Kidney tubule cell (primary cell): ENCODE measurements around the gene GRM3.

Experiments used
- DNase-seq: peaks from one replicate; pipeline ENCODE4 v3.0.0-alpha.2; 2018; ENCODE audit warnings: low spot score

Gene GRM3

GRCh38 chr7:86786376-86786775, 142.7 kb downstream of the GRM3 start:
- DNase-seq, result no peak

DNA sequence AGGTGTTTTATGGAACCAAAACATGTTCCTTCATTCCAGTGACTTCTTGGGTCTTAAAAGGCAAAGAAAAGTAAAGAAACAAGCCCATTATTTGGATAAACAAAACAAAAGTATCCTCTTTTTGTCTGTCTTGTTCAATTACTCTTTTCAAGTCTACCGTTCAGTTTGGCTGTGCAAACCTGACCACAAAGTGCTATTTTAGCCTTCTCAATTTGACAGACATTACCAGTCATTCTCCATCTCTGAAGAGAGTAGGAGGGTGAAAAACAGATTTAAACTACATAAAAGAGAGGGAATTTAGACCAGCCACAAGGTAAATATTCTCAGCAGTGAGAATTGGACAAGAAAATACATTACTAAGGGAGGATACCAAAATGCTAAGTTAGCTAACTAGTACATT, 145.2 kb downstream of the GRM3 start:
- no peak for DNase-seq

DNA sequence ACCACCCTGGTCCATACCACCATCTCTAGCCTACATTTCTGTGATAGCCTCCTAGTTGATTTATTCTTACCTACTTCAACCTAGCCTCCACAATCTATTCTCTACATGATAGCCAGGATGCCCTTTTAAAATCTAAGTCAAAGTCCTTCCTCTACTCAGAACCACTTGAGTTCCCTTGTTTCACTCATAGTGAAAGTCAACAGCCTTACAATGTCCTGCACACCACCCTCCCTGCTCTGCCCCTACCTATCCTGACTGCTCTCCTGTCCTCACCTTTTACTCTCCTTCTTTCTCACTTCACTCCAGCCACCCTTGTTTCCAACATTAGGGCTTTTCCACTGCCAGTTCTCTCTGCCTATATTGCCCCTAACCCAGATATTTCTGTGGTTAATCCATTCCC, 146.7 kb downstream of the GRM3 start:
- DNase-seq, result no peak

DNA sequence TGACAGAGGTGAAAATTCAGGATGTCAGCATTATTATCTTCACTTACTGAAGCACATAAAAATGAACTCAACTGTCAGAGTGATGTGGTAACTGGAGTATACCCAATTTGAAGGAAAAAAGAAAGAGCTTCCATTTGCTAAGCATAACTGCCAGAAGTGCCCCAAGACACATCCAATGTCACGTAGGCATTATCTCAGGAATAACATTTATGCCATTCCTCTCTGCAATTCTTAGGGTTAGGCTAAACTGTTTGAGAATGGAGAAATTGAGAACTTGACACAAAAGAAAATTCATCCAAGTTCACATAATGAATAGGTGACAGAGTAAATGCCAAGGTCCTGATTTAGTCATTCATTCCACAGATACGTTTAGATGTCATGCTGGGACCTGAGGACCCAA, 148.6 kb downstream of the GRM3 start:
- no peak for DNase-seq

DNA sequence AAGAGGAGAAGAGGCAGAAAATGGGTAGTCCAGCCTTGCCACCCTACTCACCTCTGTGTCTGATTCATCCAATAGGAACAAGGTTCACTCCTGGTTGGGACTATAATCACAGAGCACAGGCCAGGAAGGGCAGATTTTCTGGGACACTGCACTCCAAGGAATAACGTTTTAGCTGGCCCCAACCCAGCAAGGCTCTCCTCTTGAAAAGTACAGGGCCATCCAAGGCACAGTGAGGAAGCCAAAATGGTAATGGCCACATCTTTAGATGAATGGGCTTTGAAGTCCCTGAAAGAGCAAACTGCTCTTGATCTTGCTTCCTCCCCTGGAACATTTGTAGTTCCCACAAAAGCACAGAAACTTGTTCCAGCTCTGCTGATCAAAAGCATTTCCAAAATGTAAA, 149.4 kb downstream of the GRM3 start:
- DNase-seq, result no peak

DNA sequence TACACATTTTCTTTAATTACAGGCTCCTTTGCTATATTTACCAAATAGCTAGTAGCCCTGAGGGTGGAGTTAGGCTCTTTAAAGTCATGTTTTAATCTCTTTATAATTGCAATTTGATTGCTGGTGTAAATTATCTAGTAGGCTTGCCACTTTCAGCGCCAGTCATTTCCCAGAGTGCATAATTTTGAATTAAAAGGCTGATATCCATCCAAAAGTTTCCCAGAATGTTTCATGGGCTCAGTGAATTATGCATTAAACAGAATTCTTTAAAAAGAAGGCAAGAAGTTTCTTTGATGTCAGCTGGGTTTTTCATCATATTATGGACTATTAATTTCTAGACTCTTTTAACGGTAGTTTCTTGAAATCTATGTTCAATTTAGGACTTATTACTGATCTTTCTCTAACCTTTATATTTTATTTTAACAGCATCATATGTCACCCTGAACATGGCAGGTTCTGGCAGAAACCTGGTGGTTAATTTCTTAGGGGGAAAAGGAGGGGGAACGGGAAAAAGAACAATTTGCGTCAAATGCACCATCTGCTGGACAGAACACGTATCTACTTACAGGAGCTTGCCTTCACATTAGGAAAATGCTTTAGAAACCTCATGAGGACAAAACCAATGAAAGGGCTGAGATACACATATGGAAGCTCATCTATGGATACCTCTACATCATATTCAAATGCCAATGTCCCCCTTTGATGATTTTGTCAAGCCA, 171.1 kb downstream of the GRM3 start:
- peak; percentile 14 for DNase-seq

DNA sequence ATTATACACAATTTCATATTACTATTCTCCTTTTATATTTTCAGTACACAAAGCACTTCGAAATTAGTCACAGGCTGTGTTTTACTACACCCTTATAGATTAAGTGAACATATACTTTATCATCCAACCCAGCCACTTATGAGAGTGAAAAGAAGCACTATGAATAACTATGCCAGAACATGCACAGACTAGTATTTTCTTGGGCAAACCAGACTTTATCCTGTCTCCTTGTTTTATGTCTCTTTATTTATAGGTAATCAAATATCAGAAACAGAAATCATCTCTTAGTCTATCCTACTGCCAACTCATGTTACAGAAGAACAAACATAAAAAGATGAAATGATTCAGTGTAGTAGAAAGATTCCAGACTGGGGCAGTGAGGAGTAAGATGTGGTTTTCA, 171.8 kb downstream of the GRM3 start:
- DNase-seq, result no peak

DNA sequence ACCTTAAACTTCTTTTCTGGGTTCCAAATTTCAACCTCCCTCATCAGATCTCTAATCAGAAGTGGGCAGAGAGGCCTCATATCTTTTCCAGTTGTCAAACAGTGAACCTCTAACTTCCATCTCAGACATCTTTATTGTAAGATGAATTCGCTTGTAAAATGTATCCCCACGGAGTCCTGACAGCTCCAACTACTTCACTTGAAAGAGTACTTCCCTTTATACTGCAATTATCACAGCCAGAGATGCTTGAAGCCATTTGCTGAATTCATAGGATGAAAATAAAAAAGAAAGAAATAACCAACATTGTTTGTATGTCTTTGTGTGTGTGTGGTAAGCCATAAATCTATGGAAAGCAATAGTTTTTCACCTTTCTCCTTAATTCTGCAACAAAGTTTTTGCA, 175.2 kb downstream of the GRM3 start:
- DNase-seq, result no peak

DNA sequence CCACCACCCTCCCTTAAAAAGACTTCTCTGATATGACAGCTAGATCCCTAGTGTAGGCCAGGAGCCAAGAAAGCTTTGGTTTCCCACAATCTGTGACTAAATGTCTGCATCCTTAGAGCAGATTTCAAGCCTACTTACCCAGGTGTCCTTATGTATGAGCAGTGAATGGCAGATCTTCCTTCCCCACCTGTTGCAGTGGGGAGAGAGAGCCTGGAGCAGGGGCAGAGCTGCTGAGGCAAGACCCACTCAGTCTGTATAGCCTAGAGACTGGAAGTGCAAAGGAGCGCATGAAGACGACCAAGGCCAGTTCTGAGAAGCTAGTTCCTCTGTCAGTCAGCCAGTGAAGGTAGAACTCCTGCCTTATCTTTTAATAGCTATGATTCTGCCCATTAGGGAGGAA, 180.1 kb downstream of the GRM3 start:
- DNase-seq, result no peak

- DNase-seq, result no peak
These were observed 181.6 kb downstream of the GRM3 start for GRCh38 chr7:86825264-86825663.

- no peak for DNase-seq
These were observed 183.2 kb downstream of the GRM3 start for GRCh38 chr7:86826948-86827347.

GRCh38 chr7:86833360-86833759, 189.7 kb downstream of the GRM3 start:
- no peak for DNase-seq

DNA sequence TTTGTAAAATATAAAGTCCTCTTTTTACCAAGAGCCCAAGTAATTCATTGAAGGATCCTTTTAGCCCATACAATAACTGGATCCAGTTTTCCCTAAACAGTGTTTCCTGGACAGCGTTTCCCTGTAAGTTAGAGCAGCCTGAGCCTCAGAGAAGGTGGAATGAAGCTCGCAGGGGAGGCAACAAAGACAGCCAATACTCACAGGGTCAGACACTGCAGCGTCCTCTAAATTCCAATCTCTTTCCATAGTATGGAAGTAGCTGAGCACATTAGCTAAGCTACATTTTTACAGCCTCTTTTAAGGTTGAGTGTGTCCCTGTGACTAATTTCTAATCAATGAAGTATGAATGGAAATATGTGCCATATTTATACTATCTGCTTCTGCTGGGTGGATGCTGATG, 193.5 kb downstream of the GRM3 start:
- DNase-seq, result no peak

DNA sequence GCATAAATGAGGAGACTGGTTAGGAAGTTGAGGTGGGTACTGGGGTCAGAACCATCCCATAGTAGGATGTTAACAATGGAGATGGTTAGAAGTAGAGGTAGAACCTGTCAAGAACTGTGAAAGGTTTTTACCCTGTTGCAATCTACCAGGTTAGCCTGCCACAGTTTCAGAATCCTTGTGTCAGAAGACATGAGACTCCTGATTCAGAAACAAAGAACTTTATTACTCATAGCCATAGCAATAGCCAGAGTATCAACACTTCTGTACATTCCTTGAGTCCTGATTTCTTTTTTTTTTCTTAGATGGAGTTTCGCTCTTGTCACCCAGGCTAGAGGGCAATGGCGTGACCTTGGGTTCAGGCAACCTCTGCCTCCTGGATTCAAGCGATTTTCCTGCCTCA, 200.9 kb downstream of the GRM3 start:
- no peak for DNase-seq

DNA sequence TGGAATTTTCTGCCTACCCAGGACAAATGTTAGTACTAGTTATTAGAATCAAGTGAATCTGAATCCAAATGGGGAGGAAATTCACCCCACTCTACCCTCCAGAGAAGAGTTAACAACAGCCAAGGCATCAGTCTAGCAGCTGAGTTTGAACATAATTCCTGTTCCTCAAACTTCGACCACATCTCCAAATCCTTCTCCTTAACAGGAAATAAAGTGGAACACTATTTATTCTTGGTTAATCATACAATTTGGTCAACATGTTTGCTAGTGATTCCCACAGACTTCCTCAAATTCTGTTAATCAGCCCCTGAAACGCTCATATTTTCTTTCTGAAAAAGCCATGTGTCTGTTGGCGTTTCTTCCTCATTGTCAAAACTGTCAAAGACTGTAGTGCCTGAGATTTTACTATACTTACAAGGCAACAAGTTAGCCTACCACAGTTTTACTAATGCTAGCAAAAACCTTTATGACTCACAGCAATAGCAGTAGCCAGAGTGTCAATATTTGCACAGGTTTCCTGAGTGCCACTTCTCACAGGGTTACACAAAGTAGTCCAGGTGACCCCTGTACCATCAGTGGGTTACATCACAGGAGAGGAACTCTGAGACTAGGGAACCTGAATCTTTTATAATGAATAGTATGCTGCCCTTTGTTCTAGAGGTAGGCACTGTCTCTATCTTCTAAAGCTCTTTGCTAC, 202.9 kb downstream of the GRM3 start:
- DNase-seq, result peak; percentile 62

- DNase-seq, result peak; percentile 25
These were observed 204.5 kb downstream of the GRM3 start for GRCh38 chr7:86848226-86848625.

- DNase-seq, result no peak
These were observed 207.9 kb downstream of the GRM3 start for GRCh38 chr7:86851566-86851965.

GRCh38 chr7:86863452-86863851, 219.7 kb downstream of the GRM3 start:
- no peak for DNase-seq

- no peak for DNase-seq
These were observed 223.6 kb downstream of the GRM3 start for GRCh38 chr7:86867163-86867762.

GRCh38 chr7:86876146-86876545, 232.4 kb downstream of the GRM3 start:
- DNase-seq, result no peak

- no peak for DNase-seq
These were observed 240.4 kb downstream of the GRM3 start for GRCh38 chr7:86884152-86884551.

DNA sequence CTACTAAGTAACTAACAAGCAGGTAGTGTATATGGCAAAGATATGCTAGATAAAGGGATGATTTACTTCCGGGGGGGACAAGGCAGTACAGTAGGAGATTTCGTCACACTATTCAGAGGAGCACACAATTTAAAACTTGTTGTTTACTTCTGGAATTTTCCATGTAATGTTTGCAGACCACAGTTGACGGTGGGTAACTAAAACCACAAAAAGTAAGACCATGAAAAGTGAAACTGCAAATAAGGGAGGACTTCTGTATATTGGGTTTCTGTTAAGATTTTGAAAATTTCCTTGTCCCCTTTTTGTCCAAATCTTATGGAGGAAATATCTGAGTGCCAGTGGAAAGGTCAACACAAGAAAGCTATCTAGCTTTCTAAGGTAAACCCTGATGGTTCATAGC, 245.8 kb downstream of the GRM3 start:
- no peak for DNase-seq

- DNase-seq, result no peak
These were observed 254.5 kb downstream of the GRM3 start for GRCh38 chr7:86898171-86898570.

GRCh38 chr7:86900886-86901285, 257.2 kb downstream of the GRM3 start:
- no peak for DNase-seq
